ENCODE measurements around the gene HIBADH.

Gene HIBADH

GRCh38 chr7:27593226-27593625 lies 69.5 kb downstream of the HIBADH start:
- no peak for TF ChIP-seq POLR2AphosphoS5 (IDR thresholded peaks at IDR 0.05; ENCODE audit: low read depth)
- no peak for TF ChIP-seq GABPA (IDR thresholded peaks at IDR 0.05; ENCODE audit: low read depth)
- no peak for TF ChIP-seq SPI1 (IDR thresholded peaks at IDR 0.05; ENCODE audit: borderline replicate concordance, low read depth)
- TF ChIP-seq CTCF (IDR thresholded peaks at IDR 0.05; ENCODE audit: insufficient read depth, low read length) = no peak
- no peak for TF ChIP-seq REST (IDR thresholded peaks at IDR 0.05; ENCODE audit: insufficient replicate concordance, low read depth)
- DNase-seq (ENCODE audit: low read depth in 1 of 2, low spot score in 1 of 2) = no peak
- no peak overlapping the region for H3K4me3 ChIP-seq (replicated peaks; ENCODE audit: insufficient read depth, low read length)
- H3K27ac ChIP-seq (replicated peaks) = no peak overlapping the region
- H3K27me3 ChIP-seq (ENCODE audit: insufficient read depth, poor library complexity, severe bottlenecking) = no peaks in the 10 kb centered on the region

GRCh38 chr7:27590416-27590815 lies 72.3 kb downstream of the HIBADH start:
- Histone ChIP-seq H3K4me3 (replicated peaks; ENCODE audit: insufficient read depth, low read length) (no peak overlapping the region), H3K27ac (replicated peaks) (no peak overlapping the region), H3K27me3 (ENCODE audit: insufficient read depth, poor library complexity, severe bottlenecking) (no peaks in the 10 kb centered on the region)
- no peak for DNase-seq (ENCODE audit: low read depth in 1 of 2, low spot score in 1 of 2)
- TF ChIP-seq GABPA (IDR thresholded peaks at IDR 0.05; ENCODE audit: low read depth) = no peak
- TF ChIP-seq REST (IDR thresholded peaks at IDR 0.05; ENCODE audit: insufficient replicate concordance, low read depth) = no peak

GRCh38 chr7:27587429-27587828 lies 75.3 kb downstream of the HIBADH start:
- Histone ChIP-seq H3K27ac (replicated peaks) (no peak overlapping the region), H3K27me3 (ENCODE audit: insufficient read depth, poor library complexity, severe bottlenecking) (no peaks in the 10 kb centered on the region), H3K4me3 (replicated peaks; ENCODE audit: insufficient read depth, low read length) (no peak overlapping the region)
- TF ChIP-seq SPI1 (IDR thresholded peaks at IDR 0.05; ENCODE audit: borderline replicate concordance, low read depth) (no peak), CTCF (IDR thresholded peaks at IDR 0.05; ENCODE audit: insufficient read depth, low read length) (no peak), REST (IDR thresholded peaks at IDR 0.05; ENCODE audit: insufficient replicate concordance, low read depth) (no peak), POLR2AphosphoS5 (IDR thresholded peaks at IDR 0.05; ENCODE audit: low read depth) (no peak), GABPA (IDR thresholded peaks at IDR 0.05; ENCODE audit: low read depth) (no peak)
- no peak for DNase-seq (ENCODE audit: low read depth in 1 of 2, low spot score in 1 of 2)

GRCh38 chr7:27586825-27587224 lies 75.9 kb downstream of the HIBADH start:
- no peak for DNase-seq (ENCODE audit: low read depth in 1 of 2, low spot score in 1 of 2)
- Histone ChIP-seq H3K27me3 (ENCODE audit: insufficient read depth, poor library complexity, severe bottlenecking) (no peaks in the 10 kb centered on the region), H3K27ac (replicated peaks) (no peak overlapping the region), H3K4me3 (replicated peaks; ENCODE audit: insufficient read depth, low read length) (no peak overlapping the region)
- no peak for TF ChIP-seq POLR2AphosphoS5 (IDR thresholded peaks at IDR 0.05; ENCODE audit: low read depth)
- no peak for TF ChIP-seq CTCF (IDR thresholded peaks at IDR 0.05; ENCODE audit: insufficient read depth, low read length)
- TF ChIP-seq SPI1 (IDR thresholded peaks at IDR 0.05; ENCODE audit: borderline replicate concordance, low read depth) = no peak
- no peak for TF ChIP-seq REST (IDR thresholded peaks at IDR 0.05; ENCODE audit: insufficient replicate concordance, low read depth)
- no peak for TF ChIP-seq GABPA (IDR thresholded peaks at IDR 0.05; ENCODE audit: low read depth)
